ENCODE results near the gene SRSF8.

Gene SRSF8

GRCh38 chr11:95119361-95120060 lies 52.8 kb downstream of the SRSF8 start:
- no peak overlapping the region for H2AFZ ChIP-seq (ENCODE audit: low read depth, low read length)
- H3K9ac ChIP-seq (ENCODE audit: low read length) = no peak overlapping the region
- no peaks in the 10 kb centered on the region for H3K27me3 ChIP-seq (ENCODE audit: low read depth, low read length)
- no peaks in the 10 kb centered on the region for H3K79me2 ChIP-seq (ENCODE audit: low read length)
- no peak overlapping the region for H3K4me3 ChIP-seq (ENCODE audit: low read length)
- H3K4me2 ChIP-seq (ENCODE audit: low read length) = no peak overlapping the region
- no peaks in the 10 kb centered on the region for H3K9me3 ChIP-seq (ENCODE audit: insufficient read depth, low read length)
- no peaks in the 10 kb centered on the region for H3K36me3 ChIP-seq (replicated peaks; ENCODE audit: low read depth, low read length)
- H4K20me1 ChIP-seq (ENCODE audit: insufficient read depth, low read length) = no peaks in the 10 kb centered on the region
- no peaks in the 10 kb centered on the region for H3K4me1 ChIP-seq (ENCODE audit: low read length)
- H3K27ac ChIP-seq (ENCODE audit: low read length) = no peak overlapping the region
- TF ChIP-seq EZH2phosphoT487 (IDR thresholded peaks at IDR 0.05; ENCODE audit: low read depth) = no peak
- no peak for TF ChIP-seq CTCF (IDR thresholded peaks at IDR 0.05; ENCODE audit: low read depth, low read length)

Data from OCI-LY3 (cell line).